SH-SY5Y (cell line): ENCODE data around the gene GIMAP8.

ENCODE experiments used
- GATA2 ChIP-seq: IDR thresholded peaks from 2 replicates; pipeline ENCODE4 v1.6.1; 2011; ENCODE audit warnings: mild to moderate bottlenecking, low read depth, low read length
- GATA3 ChIP-seq: IDR thresholded peaks from 2 replicates; pipeline ENCODE4 v1.6.1; 2011; ENCODE audit warnings: low read depth, mild to moderate bottlenecking, low read length, moderate library complexity

GRCh38 chr7:150503581-150503980 is 53.2 kb downstream of the GIMAP8 start:
- no peak for TF ChIP-seq GATA3
- no peak for TF ChIP-seq GATA2
